H1 (cell line): ENCODE data around the gene TGFBR1. TPM values are rescaled to one million over a fixed set of nuclear protein-coding genes. Genes with fewer than 3 reads are reported as not detected.

Experiments used
- CTCF ChIP-seq, 3 experiments: IDR thresholded peaks; 1 replicate in 2 of 3; 2 replicates in 1 of 3; pipeline versions ENCODE4 v1.5.1 to v1.6.1; 2011; ENCODE audit warnings: low read length in 3 of 3, mild to moderate bottlenecking in 3 of 3, inconsistent platforms in 2 of 3, low read depth in 1 of 3, moderate library complexity in 1 of 3; ENCODE audit not compliant: insufficient read depth in 1 of 3; ENCODE audit errors: control extremely low read depth in 1 of 3
- SIX5 ChIP-seq: IDR thresholded peaks from 2 replicates; pipeline ENCODE4 v1.6.1; 2011; ENCODE audit warnings: mild to moderate bottlenecking, low read depth, low read length
- polyA plus RNA-seq, 7 experiments: library from polyadenylated mRNA; depleted of rRNA in 3 of 7; stranded (reverse) in 5 of 7; unstranded in 2 of 7; fragments of >200 nt in 5 of 7; fragments of 200-250 nt in 2 of 7; gene quantifications; 1 replicate in 5 of 7; 2 replicates in 1 of 7; 4 replicates in 1 of 7; pipeline versions ENCODE4 v1.2.1 to v1.2.3, GENCODE V29; 2011 to 2013; ENCODE audit warnings: missing spikeins in 2 of 7, mixed read lengths in 2 of 7
- total RNA-seq: library from RNA; stranded (reverse); fragmentation: NEBNext Ultra II Directional; extraction: Animal tissue kit (Norgen Biotek cat#: 25700); gene quantifications from 2 replicates; pipeline ENCODE4 v1.2.1, GENCODE V29; 2021

Gene TGFBR1
- total and polyA plus RNA-seq, 2 of the 8 experiments (the other 6 are each of a cell fraction or from before 2014, with no cell fraction given) = 16.8 to 52.4 TPM

DNA sequence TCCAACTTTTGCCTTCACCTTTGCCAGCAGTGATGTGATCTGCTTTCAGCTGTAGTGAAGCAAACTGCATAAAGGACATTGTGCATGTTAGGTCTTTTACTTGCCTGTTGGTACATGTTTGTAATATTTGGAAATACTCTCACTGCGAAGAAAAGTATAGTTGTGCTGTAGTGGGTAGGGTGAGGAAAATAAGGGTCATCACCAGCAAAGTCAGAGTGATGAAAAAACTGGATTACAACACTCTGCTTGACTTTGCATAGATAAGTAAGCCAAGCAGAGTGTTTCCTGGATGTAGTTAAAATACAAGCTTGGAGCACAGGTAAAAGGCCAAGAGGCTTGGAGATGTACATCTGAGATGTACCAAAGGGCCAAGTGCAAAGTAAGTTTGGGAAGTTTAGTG, 16.7 kb downstream of the TGFBR1 start (continued):
- TF ChIP-seq CTCF (IDR thresholded peaks at IDR 0.05; ENCODE audit: control extremely low read depth in 1 of 3, insufficient read depth in 1 of 3, low read depth in 1 of 3, low read length in 3 of 3) (no peak), SIX5 (no peak)
